Peyer's patch (tissue), 4 donors: ENCODE results near the gene NPLOC4. TPM values are rescaled to one million over a fixed set of nuclear protein-coding genes. Genes with fewer than 3 reads are reported as not detected.

Source experiments
- DNase-seq, 3 donors: peaks; one replicate each; pipeline ENCODE4 v3.0.0-alpha.2; 2017 to 2019
- H3K27ac ChIP-seq, 4 donors: fragments of 200-600 bp; sonication (generic); one replicate each; pipeline ENCODE4 v1.5.1; 2016 to 2019
- H3K27me3 ChIP-seq, 2 donors: fragments of 200-600 bp; sonication (generic); one replicate each; pipeline ENCODE4 v1.5.1; 2019
- H3K36me3 ChIP-seq, 3 donors: fragments of 200-600 bp; sonication (generic); one replicate each; pipeline ENCODE4 v1.5.1; 2016 to 2019
- H3K4me1 ChIP-seq, 4 donors: fragments of 200-600 bp; sonication (generic); one replicate each; pipeline ENCODE4 v1.5.1; 2016 to 2019
- H3K4me3 ChIP-seq, 4 donors: fragments of 200-600 bp; sonication (generic); 1 replicate in 3 of 4; 2 replicates in 1 of 4; pipeline ENCODE4 v1.5.1; 2016 to 2019; ENCODE audit warnings: mild to moderate bottlenecking in 1 of 4
- H3K9me3 ChIP-seq, 4 donors: fragments of 200-600 bp; sonication (generic); one replicate each; pipeline ENCODE4 v1.5.1; 2016 to 2019; ENCODE audit warnings: mild to moderate bottlenecking in 1 of 4
- CTCF ChIP-seq, 6 experiments: fragments of 450-650 bp in 4 of 6; fragments of 200-600 bp in 2 of 6; sonication (generic) in 1 of 6; IDR thresholded peaks; one replicate each; pipeline ENCODE4 v1.5.1; 2017 to 2019; ENCODE audit warnings: antibody characterized with exemption in 6 of 6, mild to moderate bottlenecking in 3 of 6, moderate library complexity in 1 of 6
- POLR2A ChIP-seq, 2 donors: fragments of 450-650 bp; IDR thresholded peaks; one replicate each; pipeline ENCODE4 v1.5.1; 2017; ENCODE audit warnings: antibody characterized with exemption in 2 of 2, mild to moderate bottlenecking in 2 of 2, moderate library complexity in 2 of 2
- total RNA-seq, 4 donors: library from RNA; depleted of rRNA; stranded (reverse); fragments of >200 nt; gene quantifications; one replicate each; pipeline ENCODE4 v1.1.0, GENCODE V29; 2016

The NPLOC4 gene
- total RNA-seq, 4 donors from 2014 or later, result 77.2 to 911 (median 122) TPM

- Histone ChIP-seq H3K27me3 (peaks cover 0 to 8% of the 10 kb centered on the region in 2 donors), H3K4me1 (peaks cover 0 to 23% (median 10%) of the 10 kb centered on the region in 4 donors), H3K9me3 (peaks cover 0 to 3% (median 0%) of the 10 kb centered on the region in 4 donors), H3K4me3 (no peak overlapping the region), H3K27ac (no peak overlapping the region), H3K36me3 (no peaks in the 10 kb centered on the region)
- no peak for TF ChIP-seq POLR2A (IDR thresholded peaks at IDR 0.05)
- TF ChIP-seq CTCF (IDR thresholded peaks at IDR 0.05), result no peak
- DNase-seq, result no peak
Observed at GRCh38 chr17:81523402-81524038, 113.4 kb downstream of the NPLOC4 start.

DNA sequence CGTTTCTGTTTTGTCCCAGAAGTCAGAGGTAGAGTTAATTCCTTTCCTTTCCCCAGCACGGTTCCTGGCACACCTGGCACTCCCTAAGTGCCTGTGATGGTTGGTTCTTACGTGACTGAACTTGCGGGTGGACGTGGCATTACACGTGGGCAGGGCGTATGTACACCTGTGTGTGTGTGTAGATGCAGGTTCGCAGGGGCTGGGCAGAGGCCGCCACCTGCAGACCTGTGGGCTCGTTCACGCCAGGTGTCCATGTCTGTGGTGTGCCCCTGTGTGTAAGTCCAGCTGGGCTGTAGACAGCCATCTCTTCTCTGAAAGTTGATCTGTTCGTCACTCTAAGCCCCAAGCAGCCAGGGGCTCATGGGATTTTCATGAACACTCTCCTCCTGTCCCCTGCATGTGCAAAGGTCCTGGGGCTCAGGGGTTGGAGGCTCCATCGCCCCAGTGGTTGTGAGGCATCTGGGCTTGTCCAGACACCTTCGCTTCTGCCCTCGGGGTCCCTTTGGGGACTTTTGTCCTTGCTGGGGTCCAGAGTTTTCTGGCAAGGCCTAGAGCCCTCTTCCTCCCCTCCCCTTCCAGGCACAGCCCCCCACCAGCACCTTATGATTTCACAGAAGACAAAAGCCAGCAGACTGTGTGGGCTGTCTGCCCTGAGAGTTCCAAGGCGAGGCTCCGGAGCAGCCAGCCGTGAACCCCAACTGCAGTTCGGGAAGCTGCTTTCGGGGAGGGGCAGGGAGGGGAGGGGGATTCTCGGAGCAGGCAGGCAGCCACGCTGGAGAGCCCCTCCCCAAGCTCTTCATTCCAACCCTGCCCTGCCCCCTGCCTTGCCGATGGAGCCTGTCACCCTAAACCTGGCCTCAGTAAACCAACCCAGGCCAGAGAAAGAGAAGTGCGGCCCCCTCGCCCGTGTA lies 114.2 kb downstream of the NPLOC4 start:
- Histone ChIP-seq H3K27me3 (peaks cover 0 to 8% of the 10 kb centered on the region in 2 donors), H3K27ac (no peak overlapping the region), H3K36me3 (no peaks in the 10 kb centered on the region), H3K4me1 (peaks cover 0 to 26% (median 16%) of the 10 kb centered on the region in 4 donors), H3K4me3 (no peak overlapping the region), H3K9me3 (peaks cover 0 to 3% (median 0%) of the 10 kb centered on the region in 4 donors)
- TF ChIP-seq POLR2A (IDR thresholded peaks at IDR 0.05), result no peak
- no peak for TF ChIP-seq CTCF (IDR thresholded peaks at IDR 0.05)
- DNase-seq, result no peak

DNA sequence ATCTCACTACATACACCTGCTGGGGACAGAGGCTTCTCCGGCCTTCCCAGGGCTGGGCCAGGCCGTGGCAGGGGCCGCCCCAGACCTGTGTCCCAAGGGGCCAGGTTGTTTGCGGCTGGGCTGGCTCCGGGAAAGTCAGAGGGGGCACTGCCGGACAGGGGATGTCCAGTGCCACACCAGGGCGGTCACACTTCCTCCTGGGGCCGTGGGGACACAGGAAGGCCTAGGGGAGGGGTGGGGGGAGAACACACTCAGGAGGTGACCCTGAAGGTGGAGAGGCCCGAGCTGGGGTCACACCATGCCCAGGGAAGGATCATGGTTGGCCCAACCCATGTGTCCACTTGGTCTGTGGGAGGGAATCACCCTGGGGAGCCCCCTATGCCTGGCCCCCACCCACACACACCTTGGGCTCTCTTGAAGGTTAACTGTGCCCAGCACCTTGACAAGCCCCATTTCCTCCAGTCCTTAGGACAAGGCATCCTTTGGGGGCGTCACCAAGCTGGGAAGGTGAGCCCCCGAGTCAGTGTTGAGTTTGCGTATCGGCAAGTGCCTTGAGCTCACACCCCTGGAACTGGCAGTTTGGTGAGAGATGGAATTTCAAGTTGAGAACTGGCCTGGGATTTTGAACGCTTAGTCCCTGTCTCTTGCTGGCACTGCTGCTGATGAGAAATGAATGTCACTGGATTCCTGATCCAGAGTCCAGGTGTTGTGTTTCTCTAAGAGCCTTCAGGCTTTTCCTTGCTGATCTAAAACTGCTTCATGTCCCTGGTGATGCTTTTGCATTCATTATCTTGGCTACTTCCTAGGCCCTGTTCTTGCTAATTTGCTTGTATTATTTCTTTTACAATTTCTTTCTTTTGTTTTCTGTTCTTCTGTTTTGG lies 116.7 kb downstream of the NPLOC4 start:
- H3K4me3 ChIP-seq, result peak overlapping the region in 3 of 4 donors; percentile 63 to 80 (median 79)

DNA sequence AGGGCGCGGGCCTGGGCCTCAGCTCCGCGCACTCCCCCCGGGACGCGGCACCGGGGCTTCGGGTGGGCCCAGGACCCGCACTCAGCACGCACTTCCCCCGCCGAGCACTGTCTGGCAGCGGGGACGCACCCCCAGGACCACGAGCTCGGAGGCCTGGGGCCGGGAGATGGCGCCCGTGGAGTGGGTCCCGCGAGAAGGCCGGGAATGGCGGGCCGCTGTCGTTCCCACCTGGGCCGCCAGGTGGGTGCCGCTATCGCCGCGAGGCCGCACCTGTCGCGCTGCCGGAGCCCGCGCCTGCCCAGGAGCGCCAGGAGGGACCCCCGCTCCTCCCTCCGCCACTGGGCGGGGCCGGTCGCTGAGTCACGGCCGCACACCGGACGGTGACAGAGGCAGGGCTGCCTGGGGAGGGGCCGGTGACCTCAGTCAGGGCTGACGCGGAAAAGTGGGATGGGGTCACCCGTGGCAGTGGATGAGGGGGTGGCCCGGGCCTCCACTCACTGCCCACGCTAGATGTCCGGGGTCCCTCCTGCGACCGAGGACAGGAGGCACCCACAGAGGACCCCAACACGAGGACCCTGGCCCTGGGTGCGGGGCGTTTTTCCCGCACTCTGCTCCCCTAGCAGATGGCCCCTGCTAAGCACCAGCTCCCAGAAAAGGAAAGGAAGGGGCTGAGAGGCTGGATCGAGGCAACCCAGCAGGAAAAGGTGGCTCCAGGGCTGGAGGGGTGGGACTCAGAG lies 117.5 kb downstream of the NPLOC4 start:
- peak; percentile 64 to 88 (median 86) for DNase-seq
- Histone ChIP-seq H3K4me3 (peak overlapping the region; percentile 42 to 80 (median 71)), H3K4me1 (peaks cover 0 to 49% (median 25%) of the 10 kb centered on the region in 4 donors), H3K27ac (peak overlapping the region; percentile 79 to 100 (median 90)), H3K36me3 (no peaks in the 10 kb centered on the region), H3K9me3 (peaks cover 0 to 3% (median 0%) of the 10 kb centered on the region in 4 donors), H3K27me3 (no peaks in the 10 kb centered on the region)
- TF ChIP-seq CTCF (IDR thresholded peaks at IDR 0.05) (peak; percentile 62 to 94 (median 80)), POLR2A (IDR thresholded peaks at IDR 0.05) (peak in 1 of 2 donors; percentile 32)

More for the DNA sequence above, 116.7 kb downstream of the NPLOC4 start:
- TF ChIP-seq POLR2A (IDR thresholded peaks at IDR 0.05) (no peak), CTCF (IDR thresholded peaks at IDR 0.05) (no peak)
- Histone ChIP-seq H3K27ac (peak overlapping the region; percentile 79 to 100 (median 90)), H3K9me3 (peaks cover 0 to 3% (median 0%) of the 10 kb centered on the region in 4 donors), H3K27me3 (no peaks in the 10 kb centered on the region), H3K36me3 (no peaks in the 10 kb centered on the region), H3K4me1 (peaks cover 0 to 49% (median 25%) of the 10 kb centered on the region in 4 donors)
- DNase-seq, result no peak
